Adrenal gland (tissue), 12 donors: ENCODE results near the gene NCKAP5. TPM values are rescaled to one million over a fixed set of nuclear protein-coding genes. Genes with fewer than 3 reads are reported as not detected.

ENCODE experiments used
- DNase-seq, 7 donors: peaks; one replicate each; pipeline ENCODE4 v3.0.0-alpha.2; 2019 to 2020
- H3K27ac ChIP-seq, 5 donors: fragments of 200-600 bp; sonication (generic) in 4 of 5; 1 replicate in 3 of 5; 2 replicates in 2 of 5; pipeline versions ENCODE4 v1.5.1 to v1.8.0; 2016 to 2020; ENCODE audit warnings: mild to moderate bottlenecking in 1 of 5
- H3K27me3 ChIP-seq: fragments of 200-600 bp; 2 replicates; pipeline ENCODE4 v1.8.0; 2021
- H3K36me3 ChIP-seq, 2 donors: fragments of 200-600 bp; replicated peaks in 1 of 2; 1 replicate in 1 of 2; 2 replicates in 1 of 2; pipeline versions ENCODE4 v1.5.1 to v1.8.0; 2018 to 2022
- H3K4me1 ChIP-seq, 2 donors: fragments of 200-600 bp; replicated peaks in 1 of 2; 1 replicate in 1 of 2; 2 replicates in 1 of 2; pipeline versions ENCODE4 v1.5.1 to v1.8.0; 2018 to 2021
- H3K4me3 ChIP-seq, 4 donors: fragments of 200-600 bp; sonication (generic) in 3 of 4; one replicate each; pipeline ENCODE4 v1.5.1; 2016 to 2018
- H3K9me3 ChIP-seq, 3 donors: fragments of 200-600 bp; sonication (generic) in 1 of 3; replicated peaks in 1 of 3; 1 replicate in 2 of 3; 2 replicates in 1 of 3; pipeline versions ENCODE4 v1.5.1 to v1.8.0; 2016 to 2021
- POLR2A ChIP-seq, 2 donors: fragments of 450-650 bp; IDR thresholded peaks; one replicate each; pipeline ENCODE4 v1.6.1; 2017; ENCODE audit warnings: antibody characterized with exemption in 2 of 2, mild to moderate bottlenecking in 2 of 2, moderate library complexity in 1 of 2
- WGBS, 4 donors: extraction: QIAGEN DNeasy Blood & Tissue Kit in 2 of 4; methylation state at CpG; one replicate each; pipeline versions ENCODE4 v1.1.5 to v1.1.7; 2013 to 2017; 5-methylcytosine and 5-hydroxymethylcytosine counted together
- intact Hi-C, 2 donors: fragments of 100-400 bp; cut with DNase I; formaldehyde crosslinking; loops; one replicate each; pipeline versions ENCODE4 v1.14.1 to v1.15.0; 2022 to 2023
- polyA plus RNA-seq, 3 donors: library from polyadenylated mRNA; stranded (reverse); fragments of 200-250 nt in 2 of 3; fragments of 350-450 nt in 1 of 3; fragmentation: Illumina TruSeq in 1 of 3; extraction: RNeasy Lipid Tissue Mini Kit (QIAGEN cat#74804) in 1 of 3; gene quantifications; one replicate each; pipeline ENCODE4 v1.2.3, GENCODE V29; 2013 to 2014
- total RNA-seq, 9 donors: library from RNA; depleted of rRNA in 4 of 9; stranded (reverse); fragments of >200 nt in 4 of 9; fragments of 120-200 nt in 1 of 9; fragmentation: NEBNext Ultra II Directional in 1 of 9; extraction: Animal tissue kit (Norgen Biotek cat#: 25700) in 1 of 9; gene quantifications; one replicate each; pipeline versions ENCODE4 v1.1.0 to v1.2.4, GENCODE V29; 2013 to 2023
- TF ChIP-seq, protein P1 (sequence below), 6 experiments: fragments of 450-650 bp in 4 of 6; fragments of 200-600 bp in 2 of 6; sonication (generic) in 1 of 6; IDR thresholded peaks; 1 replicate in 5 of 6; 2 replicates in 1 of 6; pipeline versions ENCODE4 v1.5.1 to v1.8.0; 2016 to 2021; ENCODE audit warnings: antibody characterized with exemption in 6 of 6, mild to moderate bottlenecking in 2 of 6, moderate library complexity in 1 of 6
- donor health status: healthy with polysubstance abuse.
- donor health status: Bipolar disorder and iron deficiency.
- donor health status: DM: yes; HTN: yes; CAD: no.
- donor health status: DM: no; HTN: no; CAD: no.
- donor health status: DM: no; HTN: no; CAD: no.
- donor health status: DM: yes; HTN: yes; CAD: no.

Gene NCKAP5
- total and polyA plus RNA-seq, 12 donors = 0.06 to 3.1 (median 1.1) TPM

- intact Hi-C loops = no loop called here
- Histone ChIP-seq H3K36me3 (no peaks in the 10 kb centered on the region), H3K9me3 (no peaks in the 10 kb centered on the region), H3K27ac (no peak overlapping the region), H3K27me3 (no peaks in the 10 kb centered on the region), H3K4me3 (no peak overlapping the region), H3K4me1 (no peaks in the 10 kb centered on the region)
- TF ChIP-seq, protein P1, sequence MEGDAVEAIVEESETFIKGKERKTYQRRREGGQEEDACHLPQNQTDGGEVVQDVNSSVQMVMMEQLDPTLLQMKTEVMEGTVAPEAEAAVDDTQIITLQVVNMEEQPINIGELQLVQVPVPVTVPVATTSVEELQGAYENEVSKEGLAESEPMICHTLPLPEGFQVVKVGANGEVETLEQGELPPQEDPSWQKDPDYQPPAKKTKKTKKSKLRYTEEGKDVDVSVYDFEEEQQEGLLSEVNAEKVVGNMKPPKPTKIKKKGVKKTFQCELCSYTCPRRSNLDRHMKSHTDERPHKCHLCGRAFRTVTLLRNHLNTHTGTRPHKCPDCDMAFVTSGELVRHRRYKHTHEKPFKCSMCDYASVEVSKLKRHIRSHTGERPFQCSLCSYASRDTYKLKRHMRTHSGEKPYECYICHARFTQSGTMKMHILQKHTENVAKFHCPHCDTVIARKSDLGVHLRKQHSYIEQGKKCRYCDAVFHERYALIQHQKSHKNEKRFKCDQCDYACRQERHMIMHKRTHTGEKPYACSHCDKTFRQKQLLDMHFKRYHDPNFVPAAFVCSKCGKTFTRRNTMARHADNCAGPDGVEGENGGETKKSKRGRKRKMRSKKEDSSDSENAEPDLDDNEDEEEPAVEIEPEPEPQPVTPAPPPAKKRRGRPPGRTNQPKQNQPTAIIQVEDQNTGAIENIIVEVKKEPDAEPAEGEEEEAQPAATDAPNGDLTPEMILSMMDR (IDR thresholded peaks at IDR 0.05) = no peak
- no peak for TF ChIP-seq POLR2A (IDR thresholded peaks at IDR 0.05)
- DNase-seq = no peak
- whole genome bisulfite sequencing, 4 donors = 72 to 80% (median 73%) methylated on average over 2 of the region's 2 CpGs
These were observed 43.2 kb downstream of the NCKAP5 start for GRCh38 chr2:133525090-133525489.

DNA sequence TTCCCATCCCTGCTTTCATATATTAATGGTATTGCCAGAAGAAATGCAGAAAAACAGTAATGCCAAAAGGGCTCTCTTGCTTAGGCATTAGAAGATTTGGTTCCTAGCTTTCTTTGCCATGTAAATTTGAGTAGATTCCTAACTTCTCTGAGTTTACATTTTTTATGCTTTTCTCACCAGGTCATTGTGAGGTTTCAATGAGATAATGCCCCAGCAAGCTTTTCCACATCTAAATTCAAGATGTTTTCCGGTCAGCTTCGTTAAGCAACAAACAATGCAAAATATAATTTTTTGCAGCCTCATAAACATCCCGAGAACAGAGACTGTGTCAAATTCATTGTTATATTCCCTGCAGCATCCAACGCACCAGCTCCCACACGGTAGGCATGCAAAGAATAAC is 44.9 kb downstream of the NCKAP5 start:
- no peak overlapping the region for H3K27ac ChIP-seq
- H3K27me3 ChIP-seq = no peaks in the 10 kb centered on the region
- WGBS, 4 donors = 57 to 72% (median 69%) methylated on average over 5 of the region's 5 CpGs
- DNase-seq = no peak
- no peaks in the 10 kb centered on the region for H3K36me3 ChIP-seq
- no peak overlapping the region for H3K4me3 ChIP-seq
- TF ChIP-seq POLR2A (IDR thresholded peaks at IDR 0.05) = no peak
- TF ChIP-seq, protein P1 (IDR thresholded peaks at IDR 0.05) = no peak
- H3K4me1 ChIP-seq = no peaks in the 10 kb centered on the region
- intact Hi-C loops = no loop called here
- H3K9me3 ChIP-seq = no peaks in the 10 kb centered on the region

- Histone ChIP-seq H3K36me3 (no peaks in the 10 kb centered on the region), H3K27ac (no peak overlapping the region), H3K4me3 (no peak overlapping the region), H3K9me3 (no peaks in the 10 kb centered on the region), H3K27me3 (no peaks in the 10 kb centered on the region), H3K4me1 (no peaks in the 10 kb centered on the region)
- no peak for TF ChIP-seq POLR2A (IDR thresholded peaks at IDR 0.05)
- TF ChIP-seq, protein P1 (IDR thresholded peaks at IDR 0.05) = no peak
- intact Hi-C loops = no loop called here
- DNase-seq = no peak
- WGBS, 4 donors = 92 to 100% (median 98%) methylated on average over 1 of the region's 1 CpG
These were observed 46.1 kb downstream of the NCKAP5 start for GRCh38 chr2:133522204-133522603.

GRCh38 chr2:133521146-133521745 is 47.0 kb downstream of the NCKAP5 start:
- no peaks in the 10 kb centered on the region for H3K4me1 ChIP-seq
- no peak overlapping the region for H3K27ac ChIP-seq
- intact Hi-C loops = no loop called here
- H3K36me3 ChIP-seq = no peaks in the 10 kb centered on the region
- DNase-seq = no peak
- H3K4me3 ChIP-seq = no peak overlapping the region
- no peaks in the 10 kb centered on the region for H3K27me3 ChIP-seq
- TF ChIP-seq, protein P1 (IDR thresholded peaks at IDR 0.05) = no peak
- no peak for TF ChIP-seq POLR2A (IDR thresholded peaks at IDR 0.05)
- no peaks in the 10 kb centered on the region for H3K9me3 ChIP-seq
- WGBS, 4 donors = 57 to 72% (median 70%) methylated on average over 3 of the region's 3 CpGs
